HepG2 (cell line): Measurements from ENCODE around the gene ADORA2B. TPM values are rescaled to one million over a fixed set of nuclear protein-coding genes. Genes with fewer than 3 reads are reported as not detected.

Source experiments
- AHR ChIP-seq: IDR thresholded peaks from 2 replicates; pipeline ENCODE4 v1.6.1; 2018; ENCODE audit warnings: missing genetic modification reagents, missing compliant biosample characterization
- CTCF ChIP-seq: sonication (generic); formaldehyde crosslinking; IDR thresholded peaks from 2 replicates; pipeline ENCODE4 v1.5.0; 2020; ENCODE audit warnings: mild to moderate bottlenecking, missing genetic modification reagents, moderate library complexity
- ELF3 ChIP-seq: IDR thresholded peaks from 2 replicates; pipeline ENCODE4 v1.6.1; 2016; ENCODE audit warnings: missing genetic modification reagents, missing compliant biosample characterization
- GATAD2A ChIP-seq: IDR thresholded peaks from 2 replicates; pipeline ENCODE4 v1.6.1; 2016
- GPBP1L1 ChIP-seq: sonication (generic); formaldehyde crosslinking; IDR thresholded peaks from 2 replicates; pipeline ENCODE4 v1.5.0; 2020; ENCODE audit warnings: mild to moderate bottlenecking, missing genetic modification reagents
- HOXA3 ChIP-seq: sonication (generic); formaldehyde crosslinking; IDR thresholded peaks from 2 replicates; pipeline ENCODE4 v1.5.0; 2020; ENCODE audit warnings: missing genetic modification reagents
- IRF1 ChIP-seq: sonication (generic); formaldehyde crosslinking; IDR thresholded peaks from 2 replicates; pipeline ENCODE4 v1.4.0; 2020; ENCODE audit warnings: low read depth, mild to moderate bottlenecking, missing genetic modification reagents
- IRF2 ChIP-seq: IDR thresholded peaks from 2 replicates; pipeline ENCODE4 v1.6.1; 2018; ENCODE audit warnings: missing genetic modification reagents, missing compliant biosample characterization
- MATR3 ChIP-seq: sonication (generic); formaldehyde crosslinking; IDR thresholded peaks from 2 replicates; pipeline ENCODE4 v1.4.0; 2020; ENCODE audit warnings: missing genetic modification reagents
- MED8 ChIP-seq: sonication (generic); formaldehyde crosslinking; IDR thresholded peaks from 2 replicates; pipeline ENCODE4 v1.8.1; 2023; ENCODE audit warnings: mild to moderate bottlenecking, missing genetic modification reagents; ENCODE audit not compliant: insufficient replicate concordance
- NCOA5 ChIP-seq: sonication (generic); formaldehyde crosslinking; IDR thresholded peaks from 2 replicates; pipeline ENCODE4 v1.4.0; 2020; ENCODE audit warnings: missing genetic modification reagents
- NFIC ChIP-seq: IDR thresholded peaks from 2 replicates; pipeline ENCODE4 v1.6.1; 2012; ENCODE audit warnings: mild to moderate bottlenecking, low read length, inconsistent platforms
- SP5 ChIP-seq: IDR thresholded peaks from 2 replicates; pipeline ENCODE4 v1.6.1; 2016; ENCODE audit warnings: low read depth, borderline replicate concordance
- TFAP4 ChIP-seq: sonication (generic); IDR thresholded peaks from 2 replicates; pipeline ENCODE4 v1.6.1; 2016; ENCODE audit warnings: low read depth, borderline replicate concordance
- ZBTB4 ChIP-seq: sonication (generic); formaldehyde crosslinking; IDR thresholded peaks from 2 replicates; pipeline ENCODE4 v1.4.0; 2020; ENCODE audit warnings: missing genetic modification reagents, mild to moderate bottlenecking, borderline replicate concordance
- ZBTB42 ChIP-seq: sonication (generic); formaldehyde crosslinking; IDR thresholded peaks from 2 replicates; pipeline ENCODE4 v1.5.0; 2020; ENCODE audit warnings: mild to moderate bottlenecking, missing genetic modification reagents
- ZC3H13 ChIP-seq: sonication (generic); formaldehyde crosslinking; IDR thresholded peaks from 2 replicates; pipeline ENCODE4 v1.8.1; 2023; ENCODE audit warnings: mild to moderate bottlenecking, missing genetic modification reagents, moderate library complexity
- ZNF224 ChIP-seq: sonication (generic); formaldehyde crosslinking; IDR thresholded peaks from 2 replicates; pipeline ENCODE4 v1.5.0; 2020; ENCODE audit warnings: mild to moderate bottlenecking, missing genetic modification reagents
- ZNF225 ChIP-seq: sonication (generic); formaldehyde crosslinking; IDR thresholded peaks from 2 replicates; pipeline ENCODE4 v1.4.0; 2020; ENCODE audit warnings: mild to moderate bottlenecking, missing genetic modification reagents
- ZNF292 ChIP-seq: sonication (generic); formaldehyde crosslinking; IDR thresholded peaks from 2 replicates; pipeline ENCODE4 v1.8.1; 2022; ENCODE audit warnings: mild to moderate bottlenecking, low read depth, missing genetic modification reagents, borderline replicate concordance
- ZNF547 ChIP-seq: sonication (generic); formaldehyde crosslinking; IDR thresholded peaks from 2 replicates; pipeline ENCODE4 v1.5.1; 2020; ENCODE audit warnings: mild to moderate bottlenecking, missing genetic modification reagents
- ZNF713 ChIP-seq: sonication (generic); formaldehyde crosslinking; IDR thresholded peaks from 2 replicates; pipeline ENCODE4 v1.4.0; 2020; ENCODE audit warnings: mild to moderate bottlenecking, missing genetic modification reagents
- ZSCAN25 ChIP-seq: sonication (generic); formaldehyde crosslinking; IDR thresholded peaks from 2 replicates; pipeline ENCODE4 v1.8.0; 2022; ENCODE audit warnings: mild to moderate bottlenecking, missing genetic modification reagents
- polyA plus RNA-seq, 8 experiments: library from polyadenylated mRNA; depleted of rRNA in 3 of 8; stranded (reverse) in 7 of 8; unstranded in 1 of 8; fragments of >200 nt; fragmentation: Illumina TruSeq in 4 of 8; extraction: Trizol in 4 of 8; gene quantifications; 2 replicates each; pipeline versions ENCODE4 v1.2.1 to v1.2.3, GENCODE V29; 2011 to 2016; ENCODE audit warnings: low read depth in 4 of 8, missing spikeins in 1 of 8, mixed read lengths in 1 of 8; ENCODE audit not compliant: insufficient read depth in 1 of 8
- total RNA-seq, 5 experiments: library from RNA; depleted of rRNA; stranded (reverse); fragments of >200 nt; fragmentation: Illumina TruSeq; extraction: Trizol; gene quantifications; 2 replicates each; pipeline ENCODE4 v1.2.3, GENCODE V29; 2016; ENCODE audit warnings: low read depth in 1 of 5

The ADORA2B gene
- total and polyA plus RNA-seq, 2 of the 13 experiments (the other 11 are each of a cell fraction or from before 2014, with no cell fraction given) = 10.4 to 20.0 TPM

- no peak for TF ChIP-seq MATR3
- no peak for TF ChIP-seq GPBP1L1 (CRISPR knock-in tag)
- peak; percentile 95 for TF ChIP-seq ZC3H13 (CRISPR knock-in tag)
- peak; percentile 87 for TF ChIP-seq AHR (CRISPR knock-in tag)
- TF ChIP-seq IRF2 (CRISPR knock-in tag) = peak; percentile 94
- peak; percentile 61; the same call in 1 of the 2 replicates for TF ChIP-seq SP5 (CRISPR knock-in tag)
- TF ChIP-seq TFAP4 = peak; percentile 99
- TF ChIP-seq MED8 (CRISPR knock-in tag) = peak; percentile 94
- TF ChIP-seq NCOA5 (CRISPR knock-in tag) = no peak
- no peak for TF ChIP-seq ZNF292 (CRISPR knock-in tag)
- TF ChIP-seq ELF3 = peak; percentile 84
- peak; percentile 94 for TF ChIP-seq ZNF547
- TF ChIP-seq IRF1 (CRISPR knock-in tag) = no peak
- no peak for TF ChIP-seq ZNF713 (CRISPR knock-in tag)
- TF ChIP-seq GATAD2A = peak; percentile 77
- TF ChIP-seq ZBTB4 = no peak
- no peak for TF ChIP-seq ZNF225 (CRISPR knock-in tag)
- TF ChIP-seq HOXA3 = peak; percentile 100
- no peak for TF ChIP-seq ZBTB42 (CRISPR knock-in tag)
- TF ChIP-seq CTCF = peak; percentile 69
- no peak for TF ChIP-seq NFIC
- TF ChIP-seq ZSCAN25 (CRISPR knock-in tag) = peak; percentile 86
- TF ChIP-seq ZNF224 (CRISPR knock-in tag) = no peak
Measured at GRCh38 chr17:15999141-15999973, 54.4 kb downstream of the ADORA2B start, which contains the start of the genes TTC19 and ZSWIM7 (continued).
